HepG2 (cell line): ENCODE results near the gene ZNF593OS.

Experiments
- EZH2 ChIP-seq: conservative IDR thresholded peaks from 2 replicates; pipeline ENCODE4 v1.6.1; 2012; ENCODE audit warnings: mild to moderate bottlenecking, low read depth, low read length, moderate library complexity
- POLR2A ChIP-seq, 2 experiments: IDR thresholded peaks; 2 replicates each; pipeline ENCODE4 v1.6.1; 2011; ENCODE audit warnings: low read depth in 2 of 2, low read length in 2 of 2, mild to moderate bottlenecking in 1 of 2, moderate library complexity in 1 of 2; ENCODE audit not compliant: insufficient read depth in 1 of 2
- ZNF232 ChIP-seq: sonication (generic); formaldehyde crosslinking; IDR thresholded peaks from 2 replicates; pipeline ENCODE4 v1.4.0; 2020; ENCODE audit warnings: missing genetic modification reagents, borderline replicate concordance
- ZNF567 ChIP-seq: sonication (generic); formaldehyde crosslinking; IDR thresholded peaks from 2 replicates; pipeline ENCODE4 v1.8.1; 2023; ENCODE audit warnings: mild to moderate bottlenecking, missing genetic modification reagents, borderline replicate concordance
- ZNF709 ChIP-seq: sonication (generic); formaldehyde crosslinking; IDR thresholded peaks from 2 replicates; pipeline ENCODE4 v1.5.0; 2020; ENCODE audit warnings: mild to moderate bottlenecking, missing genetic modification reagents
- ZNF841 ChIP-seq: sonication (generic); formaldehyde crosslinking; IDR thresholded peaks from 2 replicates; pipeline ENCODE4 v1.8.1; 2023; ENCODE audit warnings: missing genetic modification reagents, borderline replicate concordance
- TF ChIP-seq, protein P1 (sequence below): sonication (generic); formaldehyde crosslinking; IDR thresholded peaks from 2 replicates; pipeline ENCODE4 v1.9.0; 2022; ENCODE audit warnings: low read depth, missing genetic modification reagents
- TF ChIP-seq, protein P2 (sequence below): sonication (generic); formaldehyde crosslinking; IDR thresholded peaks from 2 replicates; pipeline ENCODE4 v1.5.0; 2020; ENCODE audit warnings: mild to moderate bottlenecking, missing genetic modification reagents, moderate library complexity

DNA sequence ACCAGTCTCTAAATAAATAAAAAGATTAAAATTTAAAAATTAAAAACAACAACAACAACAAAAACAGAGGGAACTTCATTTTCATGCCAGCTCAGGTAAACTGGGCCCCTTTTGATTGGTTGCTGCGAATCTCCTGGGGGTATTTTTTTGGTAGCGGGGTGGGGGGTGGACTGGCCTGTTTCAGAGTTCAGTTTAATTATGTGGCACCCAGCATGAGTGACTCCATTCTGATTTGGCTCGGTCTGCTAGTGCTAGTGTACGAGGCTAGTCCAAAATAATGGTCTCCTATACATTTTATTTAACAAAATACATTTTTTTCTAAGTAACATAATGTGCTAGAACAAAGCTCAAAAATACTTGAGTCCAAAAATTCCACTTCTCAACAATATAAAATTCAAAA lies 41.9 kb downstream of the ZNF593OS start:
- TF ChIP-seq POLR2A (IDR thresholded peaks at IDR 0.05; ENCODE audit: insufficient read depth in 1 of 2, low read depth in 2 of 2, low read length in 2 of 2) (no peak), ZNF841 (CRISPR knock-in tag) (no peak), EZH2 (no peak), ZNF232 (no peak), ZNF709 (CRISPR knock-in tag) (no peak), ZNF567 (CRISPR knock-in tag) (no peak)
- TF ChIP-seq, protein P1, sequence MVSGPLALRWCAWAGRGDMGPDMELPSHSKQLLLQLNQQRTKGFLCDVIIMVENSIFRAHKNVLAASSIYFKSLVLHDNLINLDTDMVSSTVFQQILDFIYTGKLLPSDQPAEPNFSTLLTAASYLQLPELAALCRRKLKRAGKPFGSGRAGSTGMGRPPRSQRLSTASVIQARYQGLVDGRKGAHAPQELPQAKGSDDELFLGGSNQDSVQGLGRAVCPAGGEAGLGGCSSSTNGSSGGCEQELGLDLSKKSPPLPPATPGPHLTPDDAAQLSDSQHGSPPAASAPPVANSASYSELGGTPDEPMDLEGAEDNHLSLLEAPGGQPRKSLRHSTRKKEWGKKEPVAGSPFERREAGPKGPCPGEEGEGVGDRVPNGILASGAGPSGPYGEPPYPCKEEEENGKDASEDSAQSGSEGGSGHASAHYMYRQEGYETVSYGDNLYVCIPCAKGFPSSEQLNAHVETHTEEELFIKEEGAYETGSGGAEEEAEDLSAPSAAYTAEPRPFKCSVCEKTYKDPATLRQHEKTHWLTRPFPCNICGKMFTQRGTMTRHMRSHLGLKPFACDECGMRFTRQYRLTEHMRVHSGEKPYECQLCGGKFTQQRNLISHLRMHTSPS (CRISPR knock-in tag), result no peak
- TF ChIP-seq, protein P2, sequence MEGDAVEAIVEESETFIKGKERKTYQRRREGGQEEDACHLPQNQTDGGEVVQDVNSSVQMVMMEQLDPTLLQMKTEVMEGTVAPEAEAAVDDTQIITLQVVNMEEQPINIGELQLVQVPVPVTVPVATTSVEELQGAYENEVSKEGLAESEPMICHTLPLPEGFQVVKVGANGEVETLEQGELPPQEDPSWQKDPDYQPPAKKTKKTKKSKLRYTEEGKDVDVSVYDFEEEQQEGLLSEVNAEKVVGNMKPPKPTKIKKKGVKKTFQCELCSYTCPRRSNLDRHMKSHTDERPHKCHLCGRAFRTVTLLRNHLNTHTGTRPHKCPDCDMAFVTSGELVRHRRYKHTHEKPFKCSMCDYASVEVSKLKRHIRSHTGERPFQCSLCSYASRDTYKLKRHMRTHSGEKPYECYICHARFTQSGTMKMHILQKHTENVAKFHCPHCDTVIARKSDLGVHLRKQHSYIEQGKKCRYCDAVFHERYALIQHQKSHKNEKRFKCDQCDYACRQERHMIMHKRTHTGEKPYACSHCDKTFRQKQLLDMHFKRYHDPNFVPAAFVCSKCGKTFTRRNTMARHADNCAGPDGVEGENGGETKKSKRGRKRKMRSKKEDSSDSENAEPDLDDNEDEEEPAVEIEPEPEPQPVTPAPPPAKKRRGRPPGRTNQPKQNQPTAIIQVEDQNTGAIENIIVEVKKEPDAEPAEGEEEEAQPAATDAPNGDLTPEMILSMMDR (CRISPR knock-in tag), result no peak
